ENCODE data around the gene DNAJC4.

Gene DNAJC4

GRCh38 chr11:64251753-64252002 is 21.3 kb downstream of the DNAJC4 start:
- no peaks in the 10 kb centered on the region for H3K9me3 ChIP-seq (ENCODE audit: control insufficient read depth, insufficient read depth, low read length)
- H3K27ac ChIP-seq (ENCODE audit: low read length): no peak overlapping the region
- peaks cover 24% of the 10 kb centered on the region for H3K36me3 ChIP-seq (ENCODE audit: control insufficient read depth, insufficient read depth, low read length)
- H3K4me1 ChIP-seq (ENCODE audit: control insufficient read depth, insufficient read depth, low read length): peaks cover 17% of the 10 kb centered on the region
- no CpG with 5 or more reads among the region's 18 CpGs for WGBS (ENCODE audit: insufficient coverage, insufficient read length)
- peak overlapping the region; percentile 84; the same call in 1 of the 2 replicates for H3K4me3 ChIP-seq (ENCODE audit: low read length)
- no peaks in the 10 kb centered on the region for H3K27me3 ChIP-seq (ENCODE audit: control insufficient read depth, insufficient read depth, low read length)
- no peak for DNase-seq (ENCODE audit: low read depth, low spot score)

DNA sequence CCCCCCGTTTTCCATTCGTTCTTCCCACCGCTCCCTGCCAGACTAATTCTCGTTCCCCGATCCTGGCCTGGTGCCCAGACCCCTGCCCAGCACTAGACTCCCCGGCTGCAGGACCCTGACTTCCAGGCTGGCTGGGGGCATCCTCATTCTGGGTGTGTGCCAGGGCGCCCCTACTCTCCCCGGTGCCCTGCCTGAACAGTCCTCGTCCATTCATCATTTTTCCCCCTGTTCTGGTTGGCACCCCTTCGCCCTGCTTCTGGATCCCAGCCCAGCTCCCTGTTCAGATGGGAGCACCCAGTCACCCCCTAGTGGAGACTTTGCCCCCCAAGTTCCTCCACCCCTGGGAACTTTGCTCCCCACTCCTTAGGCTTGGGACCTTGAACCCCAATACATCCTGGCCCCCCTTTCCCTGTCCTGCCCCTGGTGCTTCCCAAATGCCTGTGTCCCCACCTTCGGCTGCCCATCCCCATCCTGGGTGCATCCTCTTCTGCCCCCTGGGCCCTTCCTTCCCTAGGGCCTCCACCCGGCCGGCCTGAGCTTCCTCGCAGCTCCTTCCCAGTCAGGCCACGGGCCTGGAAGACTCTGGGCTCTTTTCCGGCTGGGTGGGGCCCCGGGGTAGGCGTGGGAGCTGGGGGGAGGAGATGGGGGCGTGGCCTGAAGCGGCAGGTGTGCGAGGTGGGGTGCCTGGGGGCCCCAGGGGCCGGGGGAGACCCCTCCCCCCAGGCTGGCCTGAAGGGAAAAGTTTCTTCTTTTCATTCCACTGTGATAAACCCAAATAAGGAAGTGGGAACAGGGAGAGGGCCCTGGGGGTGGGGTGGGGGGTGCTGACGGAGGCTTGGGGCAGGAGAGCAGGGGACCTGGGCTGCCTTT is 21.9 kb downstream of the DNAJC4 start:
- Histone ChIP-seq H3K4me1 (ENCODE audit: control insufficient read depth, insufficient read depth, low read length) (peaks cover 17% of the 10 kb centered on the region), H3K4me3 (ENCODE audit: low read length) (peak overlapping the region; percentile 84; the same call in 1 of the 2 replicates), H3K9me3 (ENCODE audit: control insufficient read depth, insufficient read depth, low read length) (no peaks in the 10 kb centered on the region), H3K27me3 (ENCODE audit: control insufficient read depth, insufficient read depth, low read length) (no peaks in the 10 kb centered on the region), H3K36me3 (ENCODE audit: control insufficient read depth, insufficient read depth, low read length) (peaks cover 25% of the 10 kb centered on the region), H3K27ac (ENCODE audit: low read length) (no peak overlapping the region)
- WGBS (ENCODE audit: insufficient coverage, insufficient read length): no CpG with 5 or more reads among the region's 23 CpGs
- no peak for DNase-seq (ENCODE audit: low read depth, low spot score)

GRCh38 chr11:64253043-64253442 is 22.7 kb downstream of the DNAJC4 start:
- Histone ChIP-seq H3K4me1 (ENCODE audit: control insufficient read depth, insufficient read depth, low read length) (peaks cover 15% of the 10 kb centered on the region), H3K9me3 (ENCODE audit: control insufficient read depth, insufficient read depth, low read length) (no peaks in the 10 kb centered on the region), H3K27ac (ENCODE audit: low read length) (no peak overlapping the region), H3K36me3 (ENCODE audit: control insufficient read depth, insufficient read depth, low read length) (peaks cover 25% of the 10 kb centered on the region), H3K4me3 (ENCODE audit: low read length) (no peak overlapping the region), H3K27me3 (ENCODE audit: control insufficient read depth, insufficient read depth, low read length) (no peaks in the 10 kb centered on the region)
- WGBS (ENCODE audit: insufficient coverage, insufficient read length): no CpG with 5 or more reads among the region's 8 CpGs
- no peak for DNase-seq (ENCODE audit: low read depth, low spot score)

- H3K4me1 ChIP-seq (ENCODE audit: control insufficient read depth, insufficient read depth, low read length): peaks cover 14% of the 10 kb centered on the region
- no peaks in the 10 kb centered on the region for H3K27me3 ChIP-seq (ENCODE audit: control insufficient read depth, insufficient read depth, low read length)
- H3K36me3 ChIP-seq (ENCODE audit: control insufficient read depth, insufficient read depth, low read length): peaks cover 28% of the 10 kb centered on the region
- DNase-seq (ENCODE audit: low read depth, low spot score): no peak
- H3K9me3 ChIP-seq (ENCODE audit: control insufficient read depth, insufficient read depth, low read length): no peaks in the 10 kb centered on the region
- no CpG with 5 or more reads among the region's 5 CpGs for WGBS (ENCODE audit: insufficient coverage, insufficient read length)
- no peak overlapping the region for H3K27ac ChIP-seq (ENCODE audit: low read length)
- H3K4me3 ChIP-seq (ENCODE audit: low read length): no peak overlapping the region
These were observed 23.1 kb downstream of the DNAJC4 start for GRCh38 chr11:64253481-64253880.

DNA sequence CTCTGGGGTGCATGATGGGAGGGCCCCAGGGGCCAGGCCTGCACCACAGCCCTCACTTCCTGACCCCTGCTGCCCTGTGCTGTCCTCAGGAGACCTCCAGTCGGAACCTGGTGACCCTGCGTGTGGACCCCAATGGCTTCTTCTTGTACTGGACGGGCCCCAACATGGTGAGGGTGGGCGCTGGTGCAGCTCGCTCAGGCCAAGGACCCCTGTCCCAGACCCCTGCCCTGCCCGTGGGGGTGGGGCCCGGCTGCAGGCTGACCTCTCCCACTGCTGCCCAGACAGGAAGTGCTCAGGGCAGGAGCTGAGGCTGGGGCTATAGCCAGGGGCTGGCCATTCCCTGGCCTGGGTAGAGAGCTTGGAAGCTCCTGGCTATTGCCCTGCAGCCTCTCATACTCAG is 24.0 kb downstream of the DNAJC4 start:
- H3K36me3 ChIP-seq (ENCODE audit: control insufficient read depth, insufficient read depth, low read length): peaks cover 36% of the 10 kb centered on the region
- no peak overlapping the region; the same call in 1 of the 2 replicates for H3K4me3 ChIP-seq (ENCODE audit: low read length)
- no CpG with 5 or more reads among the region's 7 CpGs for WGBS (ENCODE audit: insufficient coverage, insufficient read length)

DNA sequence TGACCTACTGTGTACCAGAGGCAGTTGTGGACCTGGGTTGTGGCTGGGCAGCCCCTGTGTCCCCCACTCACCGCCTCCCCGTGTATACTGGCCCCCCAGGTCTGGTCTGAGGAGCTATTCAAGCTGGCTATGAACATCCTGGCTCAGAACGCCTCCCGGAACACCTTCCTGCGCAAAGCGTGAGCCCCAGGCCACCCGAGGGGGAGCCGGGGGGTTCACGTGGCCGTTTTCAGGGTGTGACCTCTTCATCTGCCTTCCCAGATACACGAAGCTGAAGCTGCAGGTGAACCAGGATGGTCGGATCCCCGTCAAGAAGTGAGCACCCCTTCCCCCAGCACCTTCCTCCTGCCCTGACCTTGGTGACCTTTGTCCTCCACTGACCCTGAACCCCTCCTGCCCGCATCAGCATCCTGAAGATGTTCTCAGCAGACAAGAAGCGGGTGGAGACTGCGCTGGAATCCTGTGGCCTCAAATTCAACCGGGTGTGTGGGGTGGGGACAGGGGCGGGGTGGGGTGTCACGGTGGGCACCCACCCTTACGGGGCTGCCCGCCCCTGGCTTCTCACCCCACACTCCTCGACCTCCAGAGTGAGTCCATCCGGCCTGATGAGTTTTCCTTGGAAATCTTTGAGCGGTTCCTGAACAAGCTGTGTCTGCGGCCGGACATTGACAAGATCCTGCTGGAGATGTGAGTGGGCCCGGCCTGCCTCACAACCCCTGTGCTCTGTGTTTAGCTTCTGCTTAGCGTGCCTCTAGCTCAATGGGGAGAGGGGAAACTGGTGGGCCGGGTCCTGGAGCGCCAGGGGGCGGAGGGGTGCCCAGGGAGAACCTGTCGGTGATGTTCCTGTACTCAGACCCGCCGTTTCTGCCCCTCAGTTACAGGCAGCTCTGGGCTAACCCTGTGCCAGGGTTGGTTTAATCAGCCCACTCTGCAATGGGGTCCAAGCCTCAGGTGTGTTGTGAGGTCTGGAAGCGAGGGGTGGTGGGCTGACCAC is 25.1 kb downstream of the DNAJC4 start:
- H3K4me3 ChIP-seq (ENCODE audit: low read length): no peak overlapping the region
- H3K4me1 ChIP-seq (ENCODE audit: control insufficient read depth, insufficient read depth, low read length): 0 out of 2 replicates have a peak, but pooled peaks cover 4% of the 10 kb centered on the region
- no peaks in the 10 kb centered on the region for H3K9me3 ChIP-seq (ENCODE audit: control insufficient read depth, insufficient read depth, low read length)
- no CpG with 5 or more reads among the region's 35 CpGs for WGBS (ENCODE audit: insufficient coverage, insufficient read length)
- H3K27me3 ChIP-seq (ENCODE audit: control insufficient read depth, insufficient read depth, low read length): no peaks in the 10 kb centered on the region
- no peak for DNase-seq (ENCODE audit: low read depth, low spot score)
- H3K36me3 ChIP-seq (ENCODE audit: control insufficient read depth, insufficient read depth, low read length): peaks cover 46% of the 10 kb centered on the region
- no peak overlapping the region for H3K27ac ChIP-seq (ENCODE audit: low read length)

More for the DNA sequence above, 24.0 kb downstream of the DNAJC4 start:
- peaks cover 8% of the 10 kb centered on the region; the same call in 1 of the 2 replicates for H3K4me1 ChIP-seq (ENCODE audit: control insufficient read depth, insufficient read depth, low read length)
- H3K27ac ChIP-seq (ENCODE audit: low read length): no peak overlapping the region
- H3K27me3 ChIP-seq (ENCODE audit: control insufficient read depth, insufficient read depth, low read length): no peaks in the 10 kb centered on the region
- DNase-seq (ENCODE audit: low read depth, low spot score): no peak
- H3K9me3 ChIP-seq (ENCODE audit: control insufficient read depth, insufficient read depth, low read length): no peaks in the 10 kb centered on the region

GRCh38 chr11:64256300-64256699 is 26.0 kb downstream of the DNAJC4 start:
- peaks cover 49% of the 10 kb centered on the region for H3K36me3 ChIP-seq (ENCODE audit: control insufficient read depth, insufficient read depth, low read length)
- H3K4me1 ChIP-seq (ENCODE audit: control insufficient read depth, insufficient read depth, low read length): 0 out of 2 replicates have a peak, but pooled peaks cover 4% of the 10 kb centered on the region
- H3K27ac ChIP-seq (ENCODE audit: low read length): no peak overlapping the region
- DNase-seq (ENCODE audit: low read depth, low spot score): no peak
- H3K27me3 ChIP-seq (ENCODE audit: control insufficient read depth, insufficient read depth, low read length): no peaks in the 10 kb centered on the region
- H3K4me3 ChIP-seq (ENCODE audit: low read length): no peak overlapping the region
- H3K9me3 ChIP-seq (ENCODE audit: control insufficient read depth, insufficient read depth, low read length): no peaks in the 10 kb centered on the region
- no CpG with 5 or more reads among the region's 15 CpGs for WGBS (ENCODE audit: insufficient coverage, insufficient read length)

DNA sequence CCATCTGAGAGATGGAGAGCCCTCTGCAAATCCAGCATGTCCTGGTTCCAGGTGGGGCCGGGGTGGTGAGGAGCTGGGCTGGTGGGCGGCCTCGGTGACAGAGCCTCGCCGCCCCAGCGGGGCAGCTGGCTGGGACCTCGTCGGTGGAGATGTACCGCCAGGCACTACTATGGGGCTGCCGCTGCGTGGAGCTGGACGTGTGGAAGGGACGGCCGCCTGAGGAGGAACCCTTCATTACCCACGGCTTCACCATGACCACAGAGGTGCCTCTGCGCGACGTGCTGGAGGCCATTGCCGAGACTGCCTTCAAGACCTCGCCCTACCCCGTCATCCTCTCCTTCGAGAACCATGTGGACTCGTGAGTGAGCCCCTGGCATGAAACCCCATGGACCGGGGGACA is 28.0 kb downstream of the DNAJC4 start:
- Histone ChIP-seq H3K27ac (ENCODE audit: low read length) (no peak overlapping the region), H3K9me3 (ENCODE audit: control insufficient read depth, insufficient read depth, low read length) (no peaks in the 10 kb centered on the region), H3K36me3 (ENCODE audit: control insufficient read depth, insufficient read depth, low read length) (peaks cover 60% of the 10 kb centered on the region), H3K4me1 (ENCODE audit: control insufficient read depth, insufficient read depth, low read length) (no peaks in the 10 kb centered on the region), H3K4me3 (ENCODE audit: low read length) (no peak overlapping the region), H3K27me3 (ENCODE audit: control insufficient read depth, insufficient read depth, low read length) (no peaks in the 10 kb centered on the region)
- no CpG with 5 or more reads among the region's 24 CpGs for WGBS (ENCODE audit: insufficient coverage, insufficient read length)
- no peak for DNase-seq (ENCODE audit: low read depth, low spot score)

DNA sequence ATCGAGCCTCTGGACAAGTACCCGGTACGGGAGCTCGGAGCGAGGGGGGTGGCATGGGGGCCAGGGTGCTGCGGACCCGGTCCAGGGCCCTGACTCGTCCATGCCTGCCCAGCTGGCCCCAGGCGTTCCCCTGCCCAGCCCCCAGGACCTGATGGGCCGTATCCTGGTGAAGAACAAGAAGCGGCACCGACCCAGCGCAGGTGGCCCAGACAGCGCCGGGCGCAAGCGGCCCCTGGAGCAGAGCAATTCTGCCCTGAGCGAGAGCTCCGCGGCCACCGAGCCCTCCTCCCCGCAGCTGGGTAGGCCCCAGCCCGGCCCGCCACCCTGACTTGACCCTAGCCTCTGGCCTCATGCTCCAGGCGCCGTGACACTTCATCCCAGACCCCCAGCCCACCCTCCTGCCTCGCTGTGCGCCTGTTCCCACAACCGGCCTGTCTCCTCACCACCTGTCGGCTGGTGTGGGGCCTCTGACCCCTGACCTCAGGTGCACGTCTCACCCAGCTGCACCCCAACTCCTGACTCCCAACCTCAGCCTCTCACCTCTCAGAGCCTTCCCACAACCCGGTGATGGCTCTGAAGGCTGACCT is 28.7 kb downstream of the DNAJC4 start:
- Histone ChIP-seq H3K4me1 (ENCODE audit: control insufficient read depth, insufficient read depth, low read length) (0 out of 2 replicates have a peak, but pooled peaks cover 1% of the 10 kb centered on the region), H3K27ac (ENCODE audit: low read length) (no peak overlapping the region), H3K27me3 (ENCODE audit: control insufficient read depth, insufficient read depth, low read length) (no peaks in the 10 kb centered on the region), H3K4me3 (ENCODE audit: low read length) (no peak overlapping the region), H3K9me3 (ENCODE audit: control insufficient read depth, insufficient read depth, low read length) (no peaks in the 10 kb centered on the region), H3K36me3 (ENCODE audit: control insufficient read depth, insufficient read depth, low read length) (peaks cover 63% of the 10 kb centered on the region)
- no peak for DNase-seq (ENCODE audit: low read depth, low spot score)
- WGBS (ENCODE audit: insufficient coverage, insufficient read length): no CpG with 5 or more reads among the region's 32 CpGs

DNA sequence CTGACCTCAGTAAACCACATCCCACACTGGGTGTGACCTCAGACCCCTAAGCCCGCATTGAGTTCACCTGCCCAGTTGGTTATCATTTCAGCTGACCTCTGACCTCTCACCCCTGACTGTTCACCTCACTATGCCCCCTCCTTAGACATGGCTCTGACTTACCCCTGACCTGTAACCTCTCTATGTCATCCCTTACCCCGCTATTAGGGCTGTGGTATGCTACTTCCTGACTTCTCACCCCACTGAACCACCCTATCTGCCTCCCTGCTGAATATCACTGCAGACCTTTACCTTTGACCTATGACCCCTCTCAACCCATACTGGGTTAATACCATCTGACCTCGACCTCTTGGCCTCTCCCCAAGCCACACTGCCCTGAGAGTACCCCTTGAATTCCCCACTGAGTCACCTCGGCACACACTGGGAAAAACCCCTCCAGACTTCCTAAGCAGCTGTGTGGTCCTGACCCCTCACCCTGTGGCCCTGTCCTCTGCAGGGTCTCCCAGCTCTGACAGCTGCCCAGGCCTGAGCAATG is 29.3 kb downstream of the DNAJC4 start:
- Histone ChIP-seq H3K27me3 (ENCODE audit: control insufficient read depth, insufficient read depth, low read length) (no peaks in the 10 kb centered on the region), H3K9me3 (ENCODE audit: control insufficient read depth, insufficient read depth, low read length) (no peaks in the 10 kb centered on the region), H3K4me1 (ENCODE audit: control insufficient read depth, insufficient read depth, low read length) (0 out of 2 replicates have a peak, but pooled peaks cover 1% of the 10 kb centered on the region), H3K27ac (ENCODE audit: low read length) (no peak overlapping the region), H3K36me3 (ENCODE audit: control insufficient read depth, insufficient read depth, low read length) (peaks cover 62% of the 10 kb centered on the region), H3K4me3 (ENCODE audit: low read length) (no peak overlapping the region)
- DNase-seq (ENCODE audit: low read depth, low spot score): no peak
- WGBS (ENCODE audit: insufficient coverage, insufficient read length): no CpG with 5 or more reads among the region's 4 CpGs
